Middle frontal gyrus (tissue), 1 donor: ENCODE measurements around the gene RYR1.
A peak's percentile ranks its signal among the peaks of the same experiment; 100 is the strongest.

Experiments used
- DNase-seq: peaks from one replicate; pipeline ENCODE4 v3.0.0-alpha.2; 2015; ENCODE audit warnings: low spot score; ENCODE audit errors: extremely low spot score

RYR1 gene

DNA sequence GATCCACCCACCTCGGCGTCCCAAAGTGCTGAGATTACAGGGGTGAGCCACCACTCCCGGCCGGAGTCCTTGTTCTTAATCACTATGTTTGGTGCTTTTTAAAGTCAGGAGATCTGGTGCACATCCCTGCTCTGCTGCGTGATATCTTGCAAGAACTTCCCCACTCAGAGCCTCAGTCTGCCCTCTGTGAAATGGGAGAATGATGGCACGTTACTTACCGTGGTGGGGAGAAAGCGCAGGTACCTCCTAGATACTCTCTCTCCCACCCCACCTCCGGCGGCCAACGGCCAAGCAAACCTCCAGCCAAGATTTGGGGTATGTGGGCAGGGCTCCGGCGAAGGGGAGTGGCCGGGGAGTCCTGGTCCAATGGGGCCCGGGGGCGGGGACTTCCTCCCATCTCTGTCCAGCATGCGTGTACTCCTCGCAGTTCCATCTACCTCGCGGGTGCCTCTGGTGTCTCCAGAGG lies at the start of gene RYR1:
Gene RYR1, plus strand, starts transcription at position 424 of the 466 bp plus-strand sequence. CDS start 139 bp downstream, outside the sequence.
- no peak for DNase-seq

DNA sequence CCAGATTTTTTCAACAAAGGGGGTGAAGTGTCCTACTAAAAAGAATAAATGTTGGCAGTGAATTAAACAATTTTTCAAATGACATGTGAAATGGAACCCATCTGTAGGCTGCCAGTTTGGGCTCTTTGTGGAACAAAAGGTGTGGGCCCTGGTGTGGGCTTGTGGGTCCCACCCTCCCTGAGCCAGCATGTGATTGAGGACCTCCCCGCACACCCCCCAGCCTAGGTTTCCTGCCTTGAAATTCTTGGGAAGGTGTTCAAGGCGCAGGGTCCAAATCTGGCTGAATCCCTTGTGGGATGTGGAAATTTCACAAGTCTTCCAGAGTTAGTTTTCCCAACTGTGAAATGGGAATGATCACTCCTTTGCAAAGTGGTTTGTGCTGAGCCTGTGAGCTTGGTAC lies 49.7 kb upstream of the RYR1 start:
- no peak for DNase-seq

DNA sequence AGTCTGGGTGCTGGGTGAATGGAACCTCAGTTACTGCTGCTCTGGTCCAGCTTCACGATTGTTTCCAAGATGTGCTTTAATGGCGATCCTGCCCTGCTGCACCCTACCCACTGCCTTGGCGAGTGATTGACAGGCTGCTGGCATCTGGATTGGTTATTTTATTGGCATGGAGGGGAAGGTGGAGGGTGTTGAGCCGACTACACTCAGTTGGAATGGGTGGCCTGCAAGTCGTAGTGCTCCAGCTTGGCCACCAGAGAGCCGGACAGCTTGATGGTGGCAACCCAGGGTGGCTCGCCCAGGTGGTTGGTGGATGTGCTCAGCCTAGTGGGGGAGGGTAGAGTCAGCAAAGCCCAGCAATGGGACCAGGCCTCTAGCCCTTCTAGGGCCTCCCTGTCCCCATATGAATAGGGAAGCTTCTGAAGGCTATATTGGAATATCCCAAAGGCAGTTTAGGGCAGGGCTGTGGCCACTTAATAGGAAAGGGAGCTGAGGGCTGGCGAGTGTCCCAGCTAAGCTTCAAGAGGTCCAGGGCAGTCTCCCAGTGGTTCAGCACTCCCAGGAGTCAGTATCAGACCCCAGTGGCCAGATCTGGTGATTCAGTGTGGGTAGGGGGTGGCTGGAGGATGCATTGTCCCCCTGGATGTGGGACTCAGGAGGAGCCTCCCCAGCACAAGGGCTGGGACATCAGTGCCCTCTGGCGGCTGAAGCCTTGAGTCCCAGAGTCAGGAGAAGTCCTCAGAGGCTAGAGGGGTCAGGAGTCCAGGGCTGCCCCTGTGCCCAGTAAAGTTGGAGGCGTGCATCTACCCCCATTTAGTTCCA lies 49.1 kb upstream of the RYR1 start:
- no peak for DNase-seq

DNA sequence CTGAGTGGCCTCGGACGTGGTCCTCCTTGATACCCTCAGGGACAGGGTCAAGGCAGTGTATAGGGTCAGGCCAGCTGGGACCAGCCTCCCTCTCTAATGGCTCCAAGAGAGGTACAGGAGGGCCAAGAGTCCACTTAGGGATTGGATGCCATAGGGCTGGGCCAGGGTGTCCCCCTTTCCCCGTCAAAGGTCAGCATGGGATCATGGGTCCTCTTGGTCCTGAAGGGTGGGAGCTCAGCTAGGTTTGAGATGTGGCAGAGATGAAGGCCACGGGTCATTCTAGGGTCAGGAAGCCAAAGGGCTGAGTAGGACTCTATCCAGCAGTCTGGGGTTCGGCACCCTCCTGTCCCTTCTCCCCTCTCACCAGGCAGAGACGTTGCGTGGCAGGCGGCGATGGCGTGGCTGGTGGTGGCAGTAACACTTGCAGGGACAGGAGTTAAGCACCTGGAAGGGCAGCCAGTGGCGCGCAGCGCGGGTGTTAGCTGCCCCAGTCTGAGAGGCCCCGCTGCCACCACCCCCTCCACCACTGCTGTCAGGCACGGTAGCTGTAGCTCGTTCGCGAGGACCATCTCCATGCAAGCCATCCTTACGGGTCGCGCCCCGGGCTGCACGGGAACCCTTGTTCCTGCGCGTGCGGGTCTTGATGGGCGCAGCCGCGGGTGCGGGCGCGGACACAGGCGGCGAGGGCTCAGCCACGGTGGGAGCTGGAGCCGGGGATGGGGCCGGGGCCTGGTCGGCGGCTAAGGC lies 48.3 kb upstream of the RYR1 start:
- DNase-seq, result no peak

DNA sequence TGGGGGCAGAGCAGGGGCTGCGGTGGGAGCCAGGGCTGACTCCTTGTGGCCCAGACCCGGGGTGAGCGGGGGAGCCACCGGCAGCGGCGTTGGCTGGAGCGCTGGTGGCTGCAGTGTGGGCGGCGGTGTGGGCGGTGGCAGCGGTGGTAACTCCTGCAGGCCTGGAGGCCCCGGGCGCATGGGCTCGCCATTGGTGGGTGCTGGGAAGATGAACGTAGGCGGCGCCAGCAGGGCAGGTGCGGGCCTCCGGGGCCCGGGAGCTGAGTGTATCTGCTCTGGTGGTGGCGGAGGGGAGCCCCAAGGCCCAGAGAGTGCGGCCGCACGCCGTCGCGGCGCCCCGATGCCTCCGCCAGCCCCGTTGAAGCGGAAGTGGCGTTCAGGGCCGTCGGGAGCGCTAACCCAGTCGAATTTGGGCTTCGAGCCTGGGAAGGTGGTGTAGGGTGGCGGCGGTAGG lies 47.7 kb upstream of the RYR1 start:
- DNase-seq, result no peak

DNA sequence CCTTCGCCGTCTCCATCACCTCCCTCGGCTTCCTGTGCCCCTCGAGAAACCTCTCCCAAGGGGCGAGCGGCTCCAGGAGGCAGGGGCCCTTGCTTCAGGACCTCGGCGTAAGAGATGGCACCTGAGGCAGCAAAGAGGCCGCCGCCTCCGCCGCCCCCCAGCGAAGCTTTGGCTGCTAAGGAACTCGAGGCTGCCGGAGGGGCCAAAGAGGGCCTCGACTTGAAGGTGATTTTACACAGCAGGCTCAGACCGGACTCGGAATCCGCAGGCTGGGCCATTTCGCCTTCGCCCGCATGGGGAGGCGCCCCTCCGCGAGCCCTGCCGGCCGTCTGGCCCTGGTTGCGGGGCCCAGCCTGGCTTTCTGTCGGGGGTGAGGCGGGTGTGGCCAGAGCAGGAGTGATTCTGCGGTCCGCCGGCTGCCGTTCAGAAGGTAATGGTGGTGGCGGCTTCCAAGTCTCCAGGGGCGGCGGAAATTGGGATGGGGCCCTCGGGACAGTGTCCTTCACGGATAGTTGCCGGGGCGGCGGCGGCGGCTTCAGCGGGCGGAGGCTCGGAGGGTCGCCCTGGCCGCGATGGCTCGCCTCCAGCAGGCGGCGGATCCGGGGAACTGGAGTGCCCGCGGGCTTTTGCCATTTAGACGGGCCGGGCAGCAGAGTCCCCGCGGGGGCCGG lies 47.1 kb upstream of the RYR1 start:
- no peak for DNase-seq

DNA sequence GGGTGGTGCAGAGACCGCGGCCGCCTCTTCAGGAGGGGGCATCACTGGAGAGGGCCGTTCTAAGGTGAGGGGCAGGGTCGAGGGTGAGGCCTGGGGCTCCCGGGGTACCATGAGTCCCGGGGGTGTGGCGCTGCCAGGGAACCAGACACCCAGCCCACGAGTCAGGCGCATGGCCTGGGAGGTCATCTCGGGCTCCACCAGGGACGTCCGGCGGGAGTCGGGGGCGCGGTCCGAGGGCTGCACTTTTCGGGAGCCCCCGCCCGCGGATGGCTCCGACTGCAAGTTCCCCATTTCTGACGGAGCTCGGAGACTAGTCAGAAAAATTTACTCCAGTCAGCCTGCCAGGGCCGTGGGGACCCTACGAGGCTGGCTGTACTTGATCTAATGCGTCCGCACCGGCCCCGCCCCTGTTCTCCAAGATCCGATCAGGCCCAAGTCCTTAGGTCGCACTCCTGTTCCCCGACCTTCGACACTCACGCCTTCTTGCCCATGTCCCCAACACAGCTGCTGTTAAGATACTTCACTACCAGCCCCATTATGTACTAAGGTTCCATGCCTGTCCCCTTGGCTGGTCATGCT lies 46.4 kb upstream of the RYR1 start:
- DNase-seq, result no peak

DNA sequence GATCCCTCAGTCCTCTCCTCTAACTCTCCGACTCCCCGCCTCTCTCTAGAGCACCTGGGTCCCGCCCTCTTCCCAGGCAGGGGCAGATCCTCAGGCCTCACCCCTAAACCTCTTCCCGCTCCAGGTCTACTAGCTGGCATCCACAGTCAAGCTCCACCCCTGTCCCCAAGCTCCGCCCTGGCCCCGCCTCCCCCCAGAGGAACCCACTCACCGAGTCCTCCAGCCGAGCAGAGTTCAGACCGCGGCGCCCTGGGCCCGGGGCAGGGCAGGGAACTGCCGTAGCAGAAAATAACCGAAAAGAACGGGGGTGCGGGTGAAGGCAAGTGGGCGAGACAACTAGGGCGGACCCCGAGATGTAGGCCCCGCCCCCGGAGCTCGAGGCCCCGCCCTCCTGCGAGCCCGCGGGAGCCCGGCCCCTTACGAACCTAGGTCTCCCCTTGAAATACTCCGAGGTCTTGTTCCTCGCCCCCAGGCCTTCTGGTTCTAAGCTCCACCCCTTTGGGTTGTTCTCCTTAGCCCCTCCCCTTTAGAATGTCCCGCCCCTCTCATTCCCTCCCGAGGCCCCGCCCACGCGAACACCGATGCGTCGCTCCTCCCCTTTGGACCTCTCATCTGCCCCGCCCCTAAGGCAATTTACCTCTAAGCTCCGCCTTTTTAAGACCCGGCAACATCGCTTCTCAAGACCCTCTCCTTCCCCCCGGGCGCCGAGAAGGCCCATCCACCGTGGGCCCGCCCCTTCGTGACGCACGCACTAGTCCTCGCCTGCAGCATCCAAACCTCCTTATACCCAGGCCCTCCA lies 45.7 kb upstream of the RYR1 start, which contains the start of gene GGN:
Gene GGN, minus strand, starts transcription at position 485 of the 799 bp plus-strand sequence. CDS start 773 bp downstream, outside the sequence.
- DNase-seq, result peak; percentile 56

DNA sequence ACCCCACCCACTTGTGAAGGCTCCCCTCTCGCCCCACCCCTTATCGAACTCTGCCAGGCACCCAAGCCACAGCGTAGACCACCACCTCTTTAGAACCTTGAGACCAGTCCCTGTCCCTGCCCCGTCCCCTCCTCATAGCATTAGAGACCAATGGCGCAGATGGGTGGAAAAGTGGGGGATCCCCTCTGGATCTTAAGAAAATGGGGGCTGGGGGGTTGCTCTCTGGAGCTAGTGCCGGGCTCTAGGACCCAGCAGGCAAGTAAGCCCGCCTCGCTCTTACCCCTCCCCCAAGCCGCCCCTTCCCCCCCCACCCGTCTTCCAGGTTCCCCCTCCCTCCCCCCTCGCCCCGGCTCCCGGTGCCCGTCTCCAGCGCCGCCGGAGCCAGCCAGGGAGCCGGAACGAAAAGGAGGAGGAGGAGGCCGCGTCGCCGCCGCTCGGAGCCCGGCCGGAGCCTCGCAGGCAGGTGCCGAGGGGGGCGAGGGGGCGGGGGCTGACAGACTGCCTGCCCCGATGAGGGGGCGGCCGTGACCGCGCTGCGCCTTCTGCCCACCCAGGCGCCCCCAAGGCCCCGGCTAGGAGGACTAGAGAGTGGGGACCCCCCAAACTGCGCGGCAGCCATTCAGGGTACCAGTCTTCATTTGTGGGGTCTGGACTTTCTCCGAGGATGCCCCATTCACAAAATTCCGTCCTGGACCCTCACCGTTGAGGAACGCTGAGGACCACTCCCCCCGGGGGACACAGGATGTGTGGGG lies 45.0 kb upstream of the RYR1 start, which contains the start of gene SPRED3:
Gene SPRED3, plus strand, starts transcription at position 349 of the 752 bp plus-strand sequence. CDS start 1,606 bp downstream, outside the sequence.
- DNase-seq, result no peak

DNA sequence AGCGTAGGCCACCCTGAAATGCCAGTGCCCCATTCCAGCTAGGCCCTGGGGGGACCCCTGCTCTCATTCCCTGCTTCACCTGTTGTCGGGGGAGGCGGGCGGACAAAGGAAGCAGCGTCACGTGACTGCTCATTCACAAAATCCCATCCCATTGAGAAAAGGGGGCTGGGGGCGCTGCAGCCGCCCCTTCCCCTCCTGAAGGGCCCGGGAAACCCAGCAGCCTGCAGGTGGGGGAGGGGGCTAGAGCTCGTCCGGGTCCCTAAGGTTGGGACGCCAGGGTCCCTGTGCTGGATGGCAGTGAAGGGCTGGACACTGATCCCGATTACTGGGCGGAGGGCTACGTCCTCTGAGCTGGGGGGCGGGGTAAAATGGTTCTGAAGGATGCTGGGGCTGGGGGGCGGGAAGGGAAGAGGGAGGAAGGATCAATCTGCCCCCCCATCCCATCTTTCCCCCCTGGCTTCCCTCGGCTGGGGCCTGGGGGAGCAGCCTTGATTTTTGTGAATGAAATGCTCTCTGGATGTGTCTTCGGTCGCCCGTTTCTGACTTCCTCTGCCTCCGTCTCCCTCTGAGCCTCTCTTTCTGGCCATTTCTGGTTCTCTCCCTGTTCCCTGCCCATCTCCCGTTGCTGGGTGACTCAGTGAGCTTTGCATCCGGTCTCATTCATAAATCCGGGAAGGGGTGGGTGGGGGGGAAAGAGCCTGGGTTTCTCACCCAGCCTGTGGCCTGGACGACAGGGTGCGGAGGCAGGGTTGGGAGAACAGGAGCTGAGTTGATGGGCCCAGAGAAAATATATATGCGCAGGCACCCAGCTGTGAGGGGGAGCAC lies 44.2 kb upstream of the RYR1 start:
- DNase-seq, result no peak

DNA sequence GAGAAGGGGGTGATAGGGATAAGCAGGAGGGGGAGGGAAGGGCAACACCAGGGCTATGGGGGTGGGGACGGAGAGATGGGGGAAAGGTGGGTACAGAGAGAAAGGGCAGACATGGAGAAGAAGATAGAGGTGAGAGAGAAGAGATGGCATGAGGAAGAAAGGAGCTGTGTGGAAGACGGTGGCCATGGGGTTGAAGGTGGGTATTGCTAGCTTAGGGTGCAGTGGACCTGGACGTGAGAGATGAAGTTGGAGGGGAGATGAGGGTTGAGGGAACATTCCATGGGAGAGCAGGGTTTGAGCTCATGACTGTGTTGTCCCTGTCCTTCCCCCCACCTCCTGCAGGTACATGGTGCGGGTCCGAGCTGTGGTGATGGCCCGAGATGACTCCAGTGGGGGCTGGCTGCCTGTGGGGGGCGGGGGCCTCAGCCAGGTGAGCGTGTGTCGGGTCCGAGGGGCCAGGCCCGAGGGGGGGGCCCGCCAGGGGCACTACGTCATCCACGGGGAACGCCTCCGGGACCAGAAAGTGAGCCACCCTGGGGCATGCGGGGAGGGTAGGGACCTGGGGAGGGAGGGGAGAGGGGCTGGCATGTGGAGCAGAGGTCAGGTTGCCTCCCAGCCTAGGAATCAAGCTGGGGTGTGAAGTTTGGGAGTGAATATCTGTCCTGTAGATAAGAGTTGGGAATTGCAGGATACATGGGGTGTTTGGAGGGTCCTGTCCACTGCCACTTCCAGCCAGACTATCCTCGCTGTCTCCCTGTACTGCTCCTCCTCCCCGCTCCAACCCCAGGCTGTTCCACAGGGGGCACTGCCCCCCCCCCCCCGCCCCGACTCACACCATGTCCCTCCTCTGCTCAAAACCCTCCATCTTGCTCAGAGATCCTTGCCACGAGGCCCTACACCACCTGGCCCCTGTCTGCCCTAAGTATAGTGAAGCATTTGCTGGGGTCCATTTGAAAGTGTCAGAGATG lies 43.2 kb upstream of the RYR1 start:
- no peak for DNase-seq

DNA sequence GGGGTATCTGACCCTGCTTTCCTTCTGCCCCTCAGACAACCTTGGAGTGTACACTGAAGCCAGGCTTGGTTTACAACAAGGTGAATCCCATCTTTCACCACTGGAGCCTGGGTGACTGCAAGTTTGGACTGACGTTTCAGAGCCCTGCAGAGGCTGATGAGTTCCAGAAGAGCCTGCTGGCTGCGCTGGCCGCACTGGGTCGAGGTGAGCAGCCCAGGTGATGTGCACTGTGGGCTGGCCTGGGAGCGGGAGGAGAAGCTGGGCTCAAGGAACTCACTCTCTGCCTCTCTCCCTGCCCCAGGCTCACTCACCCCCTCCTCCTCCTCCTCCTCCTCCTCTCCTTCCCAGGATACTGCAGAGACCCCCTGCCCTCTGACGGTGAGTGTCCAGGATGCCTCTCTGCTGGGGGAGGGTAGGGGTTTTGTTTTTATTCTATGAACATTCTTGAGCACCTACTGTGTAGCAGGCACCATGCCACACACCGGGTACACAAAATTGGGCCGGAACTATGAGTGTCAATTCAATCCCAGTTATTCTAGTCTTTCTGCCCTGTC lies 41.5 kb upstream of the RYR1 start:
- DNase-seq, result no peak

DNA sequence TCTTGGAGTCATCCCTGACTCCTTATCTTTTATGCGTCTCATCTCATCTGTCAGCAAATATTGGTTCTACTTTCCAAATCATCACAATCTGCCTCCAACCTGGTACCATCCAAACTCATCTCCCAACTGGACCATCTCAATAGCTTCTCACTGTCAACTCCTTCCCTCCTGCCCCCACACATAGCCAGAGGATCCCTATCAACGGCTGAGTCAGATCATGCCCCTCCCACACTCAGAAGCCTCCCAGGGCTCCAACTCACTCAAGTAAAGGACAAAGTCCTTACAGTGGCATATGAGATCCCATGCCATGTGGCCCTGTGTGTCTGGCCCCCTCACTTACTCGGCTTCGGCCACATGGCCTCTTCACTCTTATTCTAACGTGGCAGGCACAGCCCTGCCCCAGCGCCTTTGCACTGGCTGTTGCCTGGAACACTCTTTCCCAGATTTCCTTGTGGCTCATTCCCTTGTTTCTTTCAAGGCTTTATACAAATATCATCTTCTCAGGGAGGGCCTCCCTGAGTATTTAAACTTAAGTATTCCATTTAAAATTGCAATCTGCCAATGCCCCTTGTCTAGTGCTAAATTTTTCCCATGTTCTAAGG lies 40.7 kb upstream of the RYR1 start:
- no peak for DNase-seq

DNA sequence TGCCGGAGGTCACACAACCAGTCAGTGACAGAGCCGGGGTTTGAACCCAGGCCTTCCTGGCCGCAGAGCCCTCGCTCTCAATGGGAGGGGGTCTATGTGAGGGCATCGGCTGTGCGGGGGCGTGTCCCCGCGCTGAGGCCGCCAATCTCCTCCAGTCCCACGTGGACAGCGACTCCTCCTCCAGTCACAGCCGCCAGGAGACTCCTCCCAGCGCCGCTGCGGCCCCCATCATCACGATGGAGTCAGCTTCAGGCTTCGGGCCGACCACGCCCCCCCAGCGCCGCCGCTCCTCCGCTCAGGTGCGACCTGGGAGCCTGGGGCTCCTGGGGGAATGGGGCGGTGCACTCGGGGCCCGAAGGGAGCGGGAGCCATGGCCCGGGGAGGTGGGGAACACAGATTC lies 39.0 kb upstream of the RYR1 start:
- DNase-seq, result no peak

DNA sequence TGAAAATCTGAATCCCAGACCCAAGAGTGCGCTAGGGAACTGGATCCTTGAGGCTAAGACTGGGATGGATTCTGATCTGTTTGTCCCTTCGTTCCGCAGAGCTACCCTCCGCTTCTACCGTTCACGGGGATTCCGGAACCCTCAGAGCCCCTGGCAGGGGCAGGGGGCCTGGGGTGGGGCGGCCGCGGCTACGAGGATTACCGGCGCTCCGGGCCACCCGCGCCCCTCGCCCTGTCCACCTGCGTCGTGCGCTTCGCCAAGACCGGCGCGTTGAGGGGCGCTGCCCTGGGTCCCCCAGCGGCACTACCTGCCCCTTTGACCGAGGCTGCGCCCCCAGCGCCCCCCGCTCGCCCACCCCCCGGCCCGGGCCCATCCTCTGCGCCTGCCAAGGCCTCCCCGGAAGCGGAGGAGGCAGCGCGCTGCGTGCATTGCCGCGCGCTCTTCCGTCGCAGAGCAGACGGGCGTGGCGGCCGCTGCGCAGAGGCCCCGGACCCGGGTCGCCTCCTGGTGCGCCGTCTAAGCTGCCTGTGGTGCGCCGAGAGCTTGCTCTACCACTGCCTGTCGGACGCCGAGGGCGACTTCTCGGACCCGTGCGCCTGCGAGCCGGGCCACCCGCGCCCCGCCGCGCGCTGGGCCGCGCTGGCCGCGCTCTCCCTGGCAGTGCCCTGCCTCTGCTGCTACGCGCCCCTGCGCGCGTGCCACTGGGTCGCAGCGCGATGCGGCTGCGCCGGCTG lies 37.9 kb upstream of the RYR1 start:
- no peak for DNase-seq

DNA sequence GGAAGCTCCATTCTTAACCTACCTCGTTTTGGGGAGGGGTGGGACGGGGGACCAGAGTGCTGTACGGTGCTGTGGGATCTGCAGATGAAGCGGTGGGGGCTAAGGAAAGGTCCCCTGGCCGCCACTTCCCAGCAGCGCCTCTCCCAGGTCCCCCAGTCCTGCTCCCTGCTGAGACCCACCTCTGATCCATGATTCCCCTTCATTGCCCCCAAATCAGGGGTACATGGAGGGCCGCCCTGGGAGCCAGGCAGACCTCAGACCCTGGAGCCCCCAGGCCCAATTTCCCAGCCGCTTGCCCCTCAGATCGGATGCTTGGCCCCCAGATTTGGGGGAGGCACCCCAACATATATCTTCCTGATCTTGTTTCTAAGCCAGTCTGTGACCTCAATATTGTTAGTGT lies 34.4 kb upstream of the RYR1 start:
- no peak for DNase-seq
